MCF 10A (cell line): Measurements from ENCODE around the gene ELK4. TPM values are rescaled to one million over a fixed set of nuclear protein-coding genes. Genes with fewer than 3 reads are reported as not detected.

Experiments used
- BruUV-seq: library from RNA; stranded (reverse); fragments of 400-500 nt; replicated peaks from 2 replicates; lab custom pipeline; 2021; lab: Mats Ljungman, UMichigan
- CTCF ChIA-PET: fragments of 300-600 bp; sonication (Branson Sonifier 250); formaldehyde crosslinking; extraction: SDS; loops from one replicate; lab custom pipeline; 2021; ENCODE audit warnings: antibody characterized with exemption, inconsistent platforms; lab: Yijun Ruan, JAX
- POLR2A ChIA-PET: fragments of 300-600, 350-650 bp; sonication (Branson Sonifier 250); formaldehyde crosslinking; extraction: SDS; loops from one replicate; lab custom pipeline; 2020; ENCODE audit warnings: antibody characterized with exemption, inconsistent platforms; lab: Yijun Ruan, JAX
- DNase-seq: peaks from one replicate; pipeline ENCODE4 v3.0.0-alpha.2; 2018; ENCODE audit not compliant: unreplicated experiment
- H3K27ac Mint-ChIP-seq: one replicate; pipeline ENCODE4 v1.8.0; 2022; ENCODE audit warnings: mild to moderate bottlenecking, low read depth, mixed read lengths; ENCODE audit not compliant: unreplicated experiment
- H3K27me3 Mint-ChIP-seq: one replicate; pipeline ENCODE4 v1.8.0; 2022; ENCODE audit warnings: mixed read lengths; ENCODE audit not compliant: insufficient read depth, unreplicated experiment
- H3K36me3 Mint-ChIP-seq: one replicate; pipeline ENCODE4 v1.8.0; 2022; ENCODE audit warnings: mild to moderate bottlenecking, moderate library complexity, mixed read lengths; ENCODE audit not compliant: insufficient read depth, unreplicated experiment
- H3K4me1 Mint-ChIP-seq: one replicate; pipeline ENCODE4 v1.8.0; 2022; ENCODE audit warnings: mixed read lengths; ENCODE audit not compliant: insufficient read depth, unreplicated experiment
- H3K4me3 Mint-ChIP-seq: one replicate; pipeline ENCODE4 v1.8.0; 2022; ENCODE audit warnings: mild to moderate bottlenecking, moderate library complexity, mixed read lengths; ENCODE audit not compliant: unreplicated experiment
- H3K9me3 Mint-ChIP-seq: one replicate; pipeline ENCODE4 v1.8.0; 2022; ENCODE audit warnings: mixed read lengths; ENCODE audit not compliant: unreplicated experiment
- CTCF ChIP-seq: fragments of 200-600 bp; IDR thresholded peaks from one replicate; pipeline ENCODE4 v1.8.0; 2022; ENCODE audit warnings: antibody characterized with exemption, mild to moderate bottlenecking; ENCODE audit not compliant: unreplicated experiment
- intact Hi-C: fragments of 100-400 bp; cut with micrococcal nuclease; formaldehyde crosslinking; loops from 2 replicates; pipeline ENCODE4 v1.14.1; 2022
- total RNA-seq: library from RNA; stranded (reverse); gene quantifications from 2 replicates; pipeline ENCODE4 v1.2.3, GENCODE V29; 2022

Gene ELK4
- total RNA-seq, 1 experiment from 2014 or later = 101 TPM

GRCh38 chr1:205645519-205645918 lies 13.7 kb upstream of the ELK4 start:
- H3K36me3 Mint-ChIP-seq = no peaks in the 10 kb centered on the region
- no peak overlapping the region for H3K27ac Mint-ChIP-seq
- CTCF ChIA-PET = interaction anchor here (0.6 to 17.2 kb wide), 6 partner anchors 9 to 160 kb away, joined by 3 to 381 read pairs (median 6); no protein-coding TSS in a partner anchor
- no peaks in the 10 kb centered on the region for H3K4me1 Mint-ChIP-seq
- H3K9me3 Mint-ChIP-seq = no peaks in the 10 kb centered on the region
- H3K4me3 Mint-ChIP-seq = no peak overlapping the region
- BruUV-seq = no TSS peak
- DNase-seq = no peak
- H3K27me3 Mint-ChIP-seq = no peaks in the 10 kb centered on the region
- intact Hi-C loops = no loop called here
- TF ChIP-seq CTCF = no peak
- POLR2A ChIA-PET = interaction anchor here (0.5 to 2.5 kb wide), 10 partner anchors 9 to 557 kb away, joined by 3 to 11 read pairs (median 3); no protein-coding TSS in a partner anchor

GRCh38 chr1:205642679-205643307 lies 11.0 kb upstream of the ELK4 start:
- CTCF ChIA-PET = interaction anchor here (0.6 to 17.2 kb wide), 11 partner anchors 10 to 317 kb away, joined by 4 to 381 read pairs (median 5); no protein-coding TSS in a partner anchor
- no TSS peak for BruUV-seq
- POLR2A ChIA-PET = interaction anchor here (0.7 to 1.9 kb wide), 4 partner anchors 10 to 238 kb away, joined by 3 to 9 read pairs (median 5); no protein-coding TSS in a partner anchor

GRCh38 chr1:205639567-205639966 lies 7.8 kb upstream of the ELK4 start:
- no TSS peak for BruUV-seq
- DNase-seq = no peak
- Mint-ChIP-seq H3K27ac (no peak overlapping the region), H3K36me3 (no peaks in the 10 kb centered on the region), H3K9me3 (no peaks in the 10 kb centered on the region), H3K4me3 (no peak overlapping the region), H3K27me3 (no peaks in the 10 kb centered on the region), H3K4me1 (peaks cover 15% of the 10 kb centered on the region)
- ChIA-PET CTCF (interaction anchor here (0.6 to 17.2 kb wide), 8 partner anchors 10 to 304 kb away, joined by 3 to 381 read pairs (median 4); no protein-coding TSS in a partner anchor), POLR2A (interaction anchor here (0.7 to 0.9 kb wide), 3 partner anchors 8 to 27 kb away, joined by 3 to 4 read pairs (median 4); no protein-coding TSS in a partner anchor)
- no peak for TF ChIP-seq CTCF
- intact Hi-C loops = no loop called here

More at GRCh38 chr1:205642679-205643307, 11.0 kb upstream of the ELK4 start:
- intact Hi-C loops = no loop called here
- Mint-ChIP-seq H3K36me3 (no peaks in the 10 kb centered on the region), H3K9me3 (no peaks in the 10 kb centered on the region), H3K4me3 (no peak overlapping the region), H3K4me1 (no peaks in the 10 kb centered on the region), H3K27me3 (no peaks in the 10 kb centered on the region), H3K27ac (no peak overlapping the region)
- no peak for DNase-seq
- TF ChIP-seq CTCF = no peak

DNA sequence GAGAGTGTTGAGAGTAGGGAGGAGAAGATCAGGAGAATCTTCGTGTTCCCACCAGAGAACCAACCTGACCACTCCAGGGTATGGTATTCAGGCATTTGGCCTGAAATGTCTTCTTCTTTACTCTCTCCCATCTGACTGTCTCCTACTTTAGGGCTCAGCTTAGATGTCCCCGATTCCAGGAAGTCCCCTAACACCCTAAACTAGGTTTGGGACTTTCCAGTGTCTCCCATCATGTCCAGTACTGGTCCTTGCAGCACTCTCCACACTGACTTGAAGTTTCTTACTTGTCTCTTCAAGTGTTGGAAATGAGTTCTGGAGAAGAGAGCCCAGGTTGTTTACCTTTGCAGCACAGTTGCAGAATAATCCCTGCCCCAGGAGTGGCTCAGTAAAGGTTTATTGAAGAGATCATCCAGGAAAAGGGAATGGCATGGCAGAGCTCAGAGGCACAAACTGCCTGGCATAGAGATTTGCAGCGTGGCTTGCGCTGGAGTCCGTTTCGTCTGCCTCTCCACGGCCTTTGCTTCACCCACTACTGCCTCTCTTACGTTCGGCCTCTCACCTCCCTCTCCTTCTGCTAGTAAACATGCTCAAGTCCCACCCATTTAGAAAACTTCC lies 6.2 kb upstream of the ELK4 start:
- peaks cover 23% of the 10 kb centered on the region for H3K4me1 Mint-ChIP-seq
- H3K9me3 Mint-ChIP-seq = no peaks in the 10 kb centered on the region
- ChIA-PET POLR2A (interaction anchor here (0.6 to 11.6 kb wide), 5 partner anchors 19 to 158 kb away, joined by 3 to 555 read pairs (median 4); no protein-coding TSS in a partner anchor), CTCF (interaction anchor here (0.6 to 17.2 kb wide), 6 partner anchors 20 to 212 kb away, joined by 3 to 381 read pairs (median 7); no protein-coding TSS in a partner anchor)
- H3K4me3 Mint-ChIP-seq = no peak overlapping the region
- intact Hi-C loops = no loop called here
- no peaks in the 10 kb centered on the region for H3K36me3 Mint-ChIP-seq
- TF ChIP-seq CTCF = no peak
- peak overlapping the region; percentile 16 for H3K27ac Mint-ChIP-seq
- no peak for DNase-seq
- no peaks in the 10 kb centered on the region for H3K27me3 Mint-ChIP-seq
- no TSS peak for BruUV-seq
